DOHH2 (cell line): ENCODE results near the gene SKAP1.
A peak's percentile ranks its signal among the peaks of the same experiment; 100 is the strongest.

ENCODE experiments used
- H3F3A ChIP-seq: fragments of 200-600 bp; sonication (generic), shearing (Covaris generic); 2 replicates; pipeline ENCODE4 v1.6.0; 2016; ENCODE audit warnings: antibody characterized with exemption, mild to moderate bottlenecking; ENCODE audit not compliant: control insufficient read depth, insufficient read depth
- H3K27ac ChIP-seq: fragments of 200-600 bp; sonication (generic); 2 replicates; pipeline ENCODE4 v1.5.1; 2014; ENCODE audit warnings: low read depth, mild to moderate bottlenecking, low read length, moderate library complexity
- H3K27me3 ChIP-seq: fragments of 200-600 bp; sonication (generic); 2 replicates; pipeline ENCODE4 v1.6.1; 2014; ENCODE audit warnings: mild to moderate bottlenecking, low read length, mixed read lengths; ENCODE audit not compliant: control insufficient read depth
- H3K36me3 ChIP-seq: fragments of 200-600 bp; sonication (generic); 2 replicates; pipeline ENCODE4 v1.6.1; 2014; ENCODE audit warnings: mild to moderate bottlenecking, low read length, moderate library complexity, mixed read lengths; ENCODE audit not compliant: control insufficient read depth
- H3K4me1 ChIP-seq: fragments of 200-600 bp; sonication (generic); 2 replicates; pipeline ENCODE4 v1.6.1; 2014; ENCODE audit warnings: mild to moderate bottlenecking, low read length, mixed read lengths; ENCODE audit not compliant: control insufficient read depth
- H3K4me2 ChIP-seq: fragments of 200-600 bp; sonication (generic); 2 replicates; pipeline ENCODE4 v1.6.0; 2014; ENCODE audit warnings: mild to moderate bottlenecking, low read length, moderate library complexity
- H3K4me3 ChIP-seq: fragments of 200-600 bp; sonication (generic); 2 replicates; pipeline ENCODE4 v1.5.1; 2014; ENCODE audit warnings: mild to moderate bottlenecking, low read length, mixed read lengths
- H3K79me2 ChIP-seq: fragments of 200-600 bp; sonication (generic); 2 replicates; pipeline ENCODE4 v1.6.1; 2014; ENCODE audit warnings: mild to moderate bottlenecking, low read length, mixed read lengths; ENCODE audit not compliant: control insufficient read depth
- H3K9me2 ChIP-seq: fragments of 200-600 bp; sonication (generic); replicated peaks from 2 replicates; pipeline ENCODE4 v1.6.1; 2014; ENCODE audit warnings: mild to moderate bottlenecking, low read length, mixed read lengths; ENCODE audit not compliant: control insufficient read depth
- H3K9me3 ChIP-seq: fragments of 200-600 bp; sonication (generic); 2 replicates; pipeline ENCODE4 v1.6.1; 2014; ENCODE audit warnings: antibody characterized with exemption, low read length, mixed read lengths; ENCODE audit not compliant: control insufficient read depth, insufficient read depth
- H4K20me1 ChIP-seq: fragments of 200-600 bp; sonication (generic); 2 replicates; pipeline ENCODE4 v1.6.0; 2014; ENCODE audit warnings: low read depth, mild to moderate bottlenecking, antibody characterized with exemption, low read length, moderate library complexity; ENCODE audit not compliant: control insufficient read depth, insufficient read depth
- CTCF ChIP-seq: fragments of 200-600 bp; sonication (generic); IDR thresholded peaks from one replicate; pipeline ENCODE4 v1.5.1; 2014; ENCODE audit warnings: antibody characterized with exemption, mild to moderate bottlenecking, low read depth, low read length; ENCODE audit not compliant: poor library complexity, severe bottlenecking
- EZH2phosphoT487 ChIP-seq: fragments of 200-600 bp; sonication (generic); IDR thresholded peaks from 2 replicates; pipeline ENCODE4 v1.6.1; 2017; ENCODE audit warnings: borderline replicate concordance, mild to moderate bottlenecking, antibody characterized with exemption, low read length, moderate library complexity, mixed read lengths

SKAP1 gene

DNA sequence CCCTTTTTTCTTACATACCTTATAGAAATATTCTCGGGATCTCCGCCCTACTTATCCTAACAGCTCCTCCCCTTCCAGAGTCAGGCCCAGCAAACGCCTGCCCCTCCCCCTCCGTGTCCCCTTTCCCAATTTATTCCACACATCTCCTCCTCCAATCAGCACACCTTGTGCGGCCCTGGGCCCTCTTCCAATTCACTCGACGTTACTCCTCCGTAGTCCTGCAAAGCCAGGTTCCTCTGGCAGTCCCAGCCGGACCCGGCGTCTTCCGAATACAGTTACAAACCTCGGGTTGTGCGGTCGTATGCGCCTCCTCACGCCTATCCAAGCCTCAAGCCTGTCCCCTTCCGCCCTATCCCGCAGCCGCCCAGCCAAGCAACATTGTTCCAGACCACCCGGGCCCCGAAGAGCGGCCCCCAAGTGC lies 329.4 kb downstream of the SKAP1 start:
- Histone ChIP-seq H3K4me1 (peaks cover 40% of the 10 kb centered on the region), H3K79me2 (peaks cover 56% of the 10 kb centered on the region), H4K20me1 (peaks cover 12% of the 10 kb centered on the region; the same call in 1 of the 2 replicates), H3K9me2 (no peaks in the 10 kb centered on the region), H3K9me3 (peaks cover 9% of the 10 kb centered on the region), H3F3A (peaks cover 11% of the 10 kb centered on the region), H3K4me3 (peak overlapping the region; percentile 77), H3K4me2 (peak overlapping the region; percentile 68), H3K27ac (peak overlapping the region; percentile 82), H3K27me3 (no peaks in the 10 kb centered on the region), H3K36me3 (peaks cover 6% of the 10 kb centered on the region; the same call in 1 of the 2 replicates)
- TF ChIP-seq EZH2phosphoT487 (no peak), CTCF (no peak)

DNA sequence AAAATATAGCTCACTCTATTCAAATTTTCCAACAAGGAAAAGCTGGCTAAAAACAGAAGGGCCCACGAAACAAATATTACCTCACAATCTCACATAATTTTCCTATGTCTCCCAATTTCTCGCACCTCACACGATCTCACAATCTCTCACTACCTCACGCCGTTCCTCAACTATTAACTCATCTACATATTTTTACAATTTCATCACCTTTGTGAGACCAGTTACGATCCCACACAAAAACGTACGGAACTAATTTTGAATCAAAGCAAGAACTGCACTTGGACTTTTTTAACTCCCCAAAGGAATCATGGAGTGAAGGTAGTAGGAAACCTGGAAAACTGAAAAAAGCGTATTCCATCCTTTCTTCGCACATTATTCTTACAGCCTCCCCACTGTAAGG lies 329.9 kb downstream of the SKAP1 start:
- peaks cover 10% of the 10 kb centered on the region for H3K36me3 ChIP-seq
- H3K4me1 ChIP-seq: peaks cover 40% of the 10 kb centered on the region
- no peak overlapping the region for H3K27ac ChIP-seq
- TF ChIP-seq CTCF: no peak
- no peak for TF ChIP-seq EZH2phosphoT487
- peak overlapping the region; percentile 68 for H3K4me2 ChIP-seq
- H3F3A ChIP-seq: peaks cover 11% of the 10 kb centered on the region
- peaks cover 9% of the 10 kb centered on the region for H3K9me3 ChIP-seq
- H3K4me3 ChIP-seq: peak overlapping the region; percentile 77
- H4K20me1 ChIP-seq: peaks cover 12% of the 10 kb centered on the region; the same call in 1 of the 2 replicates
- peaks cover 61% of the 10 kb centered on the region for H3K79me2 ChIP-seq
- no peaks in the 10 kb centered on the region for H3K9me2 ChIP-seq
- H3K27me3 ChIP-seq: no peaks in the 10 kb centered on the region

DNA sequence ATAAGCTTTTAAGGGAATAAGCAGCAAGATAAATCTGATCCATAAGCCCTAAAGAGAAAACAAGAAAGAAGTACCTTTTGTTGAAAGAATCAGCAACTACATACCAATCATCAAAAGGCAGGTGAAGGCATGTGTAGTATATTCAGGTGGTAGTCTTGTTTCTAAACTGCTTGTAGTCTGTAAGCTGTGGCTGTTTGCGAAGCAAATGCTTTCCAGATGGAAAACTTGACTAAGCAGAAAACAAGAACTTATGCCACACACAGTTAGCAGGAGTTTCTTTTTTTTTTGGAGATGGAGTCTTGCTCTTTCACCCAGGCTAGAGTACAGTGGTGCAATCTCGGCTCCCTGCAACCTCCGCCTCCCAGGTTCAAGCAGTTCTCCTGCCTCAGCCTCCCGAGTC lies 334.4 kb downstream of the SKAP1 start:
- Histone ChIP-seq H3K27ac (no peak overlapping the region), H3K4me2 (no peak overlapping the region), H3K36me3 (peaks cover 20% of the 10 kb centered on the region), H3K79me2 (peaks cover 96% of the 10 kb centered on the region), H3K9me2 (no peaks in the 10 kb centered on the region), H4K20me1 (peaks cover 12% of the 10 kb centered on the region), H3K4me3 (no peak overlapping the region), H3K27me3 (no peaks in the 10 kb centered on the region), H3K9me3 (no peaks in the 10 kb centered on the region), H3K4me1 (peaks cover 31% of the 10 kb centered on the region), H3F3A (no peaks in the 10 kb centered on the region)
- no peak for TF ChIP-seq EZH2phosphoT487
- no peak for TF ChIP-seq CTCF
